ENCODE results near the gene SLC22A23.
A peak's percentile ranks its signal among the peaks of the same experiment; 100 is the strongest.

SLC22A23 gene

GRCh38 chr6:3421791-3422434 is 34.9 kb downstream of the SLC22A23 start:
- no peak for DNase-seq

GRCh38 chr6:3421143-3421542 is 35.7 kb downstream of the SLC22A23 start:
- DNase-seq: no peak

GRCh38 chr6:3419624-3420272 is 37.1 kb downstream of the SLC22A23 start:
- DNase-seq: no peak

- DNase-seq: no peak
Measured at GRCh38 chr6:3418496-3419060, 38.3 kb downstream of the SLC22A23 start.

- DNase-seq: no peak
Measured at GRCh38 chr6:3417473-3417872, 39.4 kb downstream of the SLC22A23 start.

GRCh38 chr6:3415490-3415889 is 41.4 kb downstream of the SLC22A23 start:
- DNase-seq: no peak

- no peak for DNase-seq
Measured at GRCh38 chr6:3415082-3415453, 41.8 kb downstream of the SLC22A23 start.

- no peak for DNase-seq
Measured at GRCh38 chr6:3414327-3415081, 42.3 kb downstream of the SLC22A23 start.

- DNase-seq: no peak
Measured at GRCh38 chr6:3413592-3413991, 43.3 kb downstream of the SLC22A23 start.

GRCh38 chr6:3412779-3413500 is 43.9 kb downstream of the SLC22A23 start:
- DNase-seq: no peak

- no peak for DNase-seq
Measured at GRCh38 chr6:3411967-3412778, 44.7 kb downstream of the SLC22A23 start.

GRCh38 chr6:3410385-3411360 is 46.2 kb downstream of the SLC22A23 start:
- DNase-seq: peak; percentile 37

GRCh38 chr6:3409699-3410384 is 47.0 kb downstream of the SLC22A23 start:
- no peak for DNase-seq

- DNase-seq: no peak
Measured at GRCh38 chr6:3408665-3409064, 48.2 kb downstream of the SLC22A23 start.

- no peak for DNase-seq
Measured at GRCh38 chr6:3407840-3408239, 49.0 kb downstream of the SLC22A23 start.

GRCh38 chr6:3406891-3407809 is 49.7 kb downstream of the SLC22A23 start:
- no peak for DNase-seq

GRCh38 chr6:3406362-3406821 is 50.5 kb downstream of the SLC22A23 start:
- DNase-seq: no peak

GRCh38 chr6:3405679-3406078 is 51.2 kb downstream of the SLC22A23 start:
- DNase-seq: no peak

GRCh38 chr6:3405182-3405518 is 51.7 kb downstream of the SLC22A23 start:
- DNase-seq: no peak
